WI38 (cell line): Measurements from ENCODE around the gene PLPPR5.

Experiments
- H3K4me3 ChIP-seq: 2 replicates; pipeline ENCODE4 v1.5.1; 2011; ENCODE audit warnings: low read depth, mild to moderate bottlenecking, control low read depth, low read length
- TF ChIP-seq, protein P1 (sequence below): IDR thresholded peaks from 2 replicates; pipeline ENCODE4 v1.5.1; 2012; ENCODE audit warnings: low read depth, mild to moderate bottlenecking, control low read depth, low read length

The PLPPR5 gene

DNA sequence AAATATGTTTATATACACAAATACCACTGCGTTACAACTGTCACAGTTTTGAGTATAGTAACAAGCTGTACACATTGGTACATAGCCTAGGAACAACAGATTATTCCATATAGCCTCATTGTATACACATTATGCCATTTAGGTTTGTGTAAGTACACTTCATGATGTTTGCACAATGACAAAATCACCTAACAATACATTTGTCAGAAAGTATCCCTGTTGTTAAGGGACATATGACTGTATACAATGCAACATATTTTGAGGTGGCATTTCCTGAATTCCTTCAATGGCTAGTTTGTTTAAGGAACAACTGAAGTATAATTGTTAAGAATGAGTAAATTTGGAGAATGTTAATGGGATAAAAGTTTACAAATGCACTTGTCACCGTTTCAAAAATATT, 19.0 kb downstream of the PLPPR5 start:
- no peak overlapping the region for H3K4me3 ChIP-seq
- TF ChIP-seq, protein P1, sequence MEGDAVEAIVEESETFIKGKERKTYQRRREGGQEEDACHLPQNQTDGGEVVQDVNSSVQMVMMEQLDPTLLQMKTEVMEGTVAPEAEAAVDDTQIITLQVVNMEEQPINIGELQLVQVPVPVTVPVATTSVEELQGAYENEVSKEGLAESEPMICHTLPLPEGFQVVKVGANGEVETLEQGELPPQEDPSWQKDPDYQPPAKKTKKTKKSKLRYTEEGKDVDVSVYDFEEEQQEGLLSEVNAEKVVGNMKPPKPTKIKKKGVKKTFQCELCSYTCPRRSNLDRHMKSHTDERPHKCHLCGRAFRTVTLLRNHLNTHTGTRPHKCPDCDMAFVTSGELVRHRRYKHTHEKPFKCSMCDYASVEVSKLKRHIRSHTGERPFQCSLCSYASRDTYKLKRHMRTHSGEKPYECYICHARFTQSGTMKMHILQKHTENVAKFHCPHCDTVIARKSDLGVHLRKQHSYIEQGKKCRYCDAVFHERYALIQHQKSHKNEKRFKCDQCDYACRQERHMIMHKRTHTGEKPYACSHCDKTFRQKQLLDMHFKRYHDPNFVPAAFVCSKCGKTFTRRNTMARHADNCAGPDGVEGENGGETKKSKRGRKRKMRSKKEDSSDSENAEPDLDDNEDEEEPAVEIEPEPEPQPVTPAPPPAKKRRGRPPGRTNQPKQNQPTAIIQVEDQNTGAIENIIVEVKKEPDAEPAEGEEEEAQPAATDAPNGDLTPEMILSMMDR, result no peak

GRCh38 chr1:98981917-98982513, 22.6 kb downstream of the PLPPR5 start:
- TF ChIP-seq, protein P1, result no peak
- H3K4me3 ChIP-seq, result no peak overlapping the region

GRCh38 chr1:98979463-98979862, 25.2 kb downstream of the PLPPR5 start:
- no peak overlapping the region for H3K4me3 ChIP-seq
- TF ChIP-seq, protein P1, result no peak

- H3K4me3 ChIP-seq, result no peak overlapping the region
- TF ChIP-seq, protein P1, result no peak
These were observed 28.9 kb downstream of the PLPPR5 start for GRCh38 chr1:98975810-98976209.

DNA sequence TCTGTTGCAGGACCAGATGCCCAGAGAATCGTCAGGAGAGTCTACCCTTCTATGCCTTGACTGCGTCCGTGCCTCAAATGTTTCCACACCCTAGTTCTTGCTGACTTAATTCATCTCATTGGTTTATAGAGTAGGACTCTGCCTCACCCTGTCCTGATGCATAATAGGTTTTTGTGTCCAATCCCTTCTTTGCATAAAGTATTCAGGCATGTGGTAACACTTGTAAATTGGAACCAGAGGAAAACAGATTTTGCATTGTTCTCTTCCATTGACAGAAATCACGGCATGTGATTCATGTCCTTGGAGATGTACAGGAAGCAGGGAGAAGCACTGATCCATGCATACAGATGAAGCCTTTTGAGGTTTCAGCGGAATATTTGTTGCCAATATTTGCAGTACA, 29.5 kb downstream of the PLPPR5 start:
- TF ChIP-seq, protein P1, result no peak
- H3K4me3 ChIP-seq, result no peak overlapping the region

- H3K4me3 ChIP-seq, result no peak overlapping the region
- TF ChIP-seq, protein P1, result no peak
These were observed 34.7 kb downstream of the PLPPR5 start for GRCh38 chr1:98969798-98970490.

DNA sequence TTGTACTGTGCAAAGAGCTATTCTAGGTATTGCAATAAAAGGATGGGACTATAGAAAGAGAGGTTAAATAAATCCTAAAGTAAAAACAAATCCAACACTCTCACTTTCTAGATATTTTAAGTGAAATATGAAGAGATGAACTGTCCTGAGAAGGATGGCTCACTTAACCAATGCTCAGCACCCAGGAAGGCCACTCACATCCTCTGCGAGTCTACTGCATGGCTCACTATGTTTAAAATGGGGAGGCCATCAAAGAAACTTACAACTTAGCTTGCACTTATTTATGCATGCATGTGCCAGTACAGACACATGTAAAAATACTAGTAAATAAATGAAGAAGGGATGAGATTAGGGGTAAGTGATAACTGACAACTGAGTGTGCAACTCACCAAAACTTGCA, 37.5 kb downstream of the PLPPR5 start:
- TF ChIP-seq, protein P1, result no peak

More for the DNA sequence above, 37.5 kb downstream of the PLPPR5 start:
- H3K4me3 ChIP-seq, result no peak overlapping the region
